ENCODE data around the gene VPS52.
A peak's percentile ranks its signal among the peaks of the same experiment; 100 is the strongest.

The VPS52 gene

GRCh38 chr6:33217246-33217645 lies 54.4 kb downstream of the VPS52 start:
- H3K79me2 ChIP-seq: no peaks in the 10 kb centered on the region
- no peak overlapping the region for H3K9ac ChIP-seq
- H3K4me3 ChIP-seq (ENCODE audit: low read depth, low read length): no peak overlapping the region
- no peak for TF ChIP-seq CTCF (IDR thresholded peaks at IDR 0.05)
- H3K4me1 ChIP-seq: peaks cover 9% of the 10 kb centered on the region
- H3K9me3 ChIP-seq (ENCODE audit: control insufficient read depth, low read length): no peaks in the 10 kb centered on the region
- no peak overlapping the region for H2AFZ ChIP-seq
- H3K27me3 ChIP-seq (ENCODE audit: control insufficient read depth, insufficient read depth, low read length): no peaks in the 10 kb centered on the region
- no peak overlapping the region for H3K27ac ChIP-seq
- no peaks in the 10 kb centered on the region for H3K36me3 ChIP-seq (ENCODE audit: control insufficient read depth, insufficient read depth, low read length)
- H3K4me2 ChIP-seq (ENCODE audit: low read length): no peak overlapping the region

DNA sequence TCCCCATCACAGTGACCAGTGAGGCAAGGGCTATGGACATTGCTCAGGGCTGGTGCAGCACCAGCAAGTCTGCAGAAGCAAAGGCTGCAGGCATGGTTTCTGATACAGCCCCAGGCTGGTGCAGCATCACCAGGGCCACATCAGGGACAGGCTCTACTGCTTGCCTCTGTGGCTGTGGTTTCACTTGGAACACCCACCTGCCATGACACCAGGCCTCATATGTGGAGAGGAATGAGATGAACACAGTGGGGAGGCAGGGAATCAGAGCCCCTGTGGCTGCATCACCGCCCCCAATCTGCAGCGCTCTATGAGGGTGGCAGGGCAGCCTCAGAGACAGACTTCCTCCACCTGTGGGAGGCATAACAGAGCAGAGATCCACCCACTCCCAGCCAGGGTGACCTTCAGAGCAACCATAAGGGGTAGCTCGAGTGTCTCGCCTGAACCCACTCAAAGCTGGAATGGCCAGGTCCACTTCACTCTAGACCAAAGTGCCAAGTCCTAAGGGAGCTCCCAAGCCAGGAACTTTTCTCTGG lies 55.5 kb downstream of the VPS52 start:
- Histone ChIP-seq H3K79me2 (no peaks in the 10 kb centered on the region), H3K4me3 (ENCODE audit: low read depth, low read length) (no peak overlapping the region), H3K36me3 (ENCODE audit: control insufficient read depth, insufficient read depth, low read length) (no peaks in the 10 kb centered on the region), H3K27ac (no peak overlapping the region), H3K9ac (no peak overlapping the region), H3K27me3 (ENCODE audit: control insufficient read depth, insufficient read depth, low read length) (no peaks in the 10 kb centered on the region), H3K9me3 (ENCODE audit: control insufficient read depth, low read length) (no peaks in the 10 kb centered on the region), H3K4me2 (ENCODE audit: low read length) (no peak overlapping the region), H3K4me1 (peaks cover 9% of the 10 kb centered on the region), H2AFZ (no peak overlapping the region)
- no peak for TF ChIP-seq CTCF (IDR thresholded peaks at IDR 0.05)

GRCh38 chr6:33215271-33216116 lies 56.2 kb downstream of the VPS52 start:
- no peak overlapping the region for H3K27ac ChIP-seq
- no peaks in the 10 kb centered on the region for H3K36me3 ChIP-seq (ENCODE audit: control insufficient read depth, insufficient read depth, low read length)
- no peaks in the 10 kb centered on the region for H3K9me3 ChIP-seq (ENCODE audit: control insufficient read depth, low read length)
- H3K27me3 ChIP-seq (ENCODE audit: control insufficient read depth, insufficient read depth, low read length): no peaks in the 10 kb centered on the region
- TF ChIP-seq CTCF (IDR thresholded peaks at IDR 0.05): no peak
- no peak overlapping the region for H3K4me2 ChIP-seq (ENCODE audit: low read length)
- H3K79me2 ChIP-seq: no peaks in the 10 kb centered on the region
- H3K4me3 ChIP-seq (ENCODE audit: low read depth, low read length): no peak overlapping the region
- no peak overlapping the region for H2AFZ ChIP-seq
- H3K4me1 ChIP-seq: peaks cover 9% of the 10 kb centered on the region
- H3K9ac ChIP-seq: no peak overlapping the region

DNA sequence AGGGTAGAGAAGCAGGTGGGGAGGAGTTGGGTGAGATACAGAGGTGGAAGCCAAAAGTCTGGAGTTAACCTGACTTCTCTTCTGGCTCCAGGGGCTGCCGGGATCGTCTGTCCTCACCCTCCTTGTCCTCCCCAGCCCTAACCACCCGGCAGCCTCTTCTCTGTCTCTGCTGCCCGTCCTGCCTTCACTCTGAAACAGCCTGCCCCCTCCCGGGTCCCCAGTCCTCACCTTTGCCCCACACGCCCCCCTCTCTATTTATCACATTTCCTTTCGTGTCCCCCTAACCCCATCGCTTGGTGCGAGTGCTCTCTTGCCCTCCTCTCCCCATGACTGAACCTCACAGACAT lies 57.7 kb downstream of the VPS52 start:
- peak overlapping the region; percentile 43 for H3K4me3 ChIP-seq (ENCODE audit: low read depth, low read length)

More for the DNA sequence above, 57.7 kb downstream of the VPS52 start:
- TF ChIP-seq CTCF (IDR thresholded peaks at IDR 0.05): no peak
- H3K9me3 ChIP-seq (ENCODE audit: control insufficient read depth, low read length): no peaks in the 10 kb centered on the region
- H3K9ac ChIP-seq: no peak overlapping the region
- H2AFZ ChIP-seq: peak overlapping the region; percentile 71
- H3K27me3 ChIP-seq (ENCODE audit: control insufficient read depth, insufficient read depth, low read length): no peaks in the 10 kb centered on the region
- peaks cover 9% of the 10 kb centered on the region for H3K4me1 ChIP-seq
- H3K27ac ChIP-seq: no peak overlapping the region
- no peaks in the 10 kb centered on the region for H3K79me2 ChIP-seq
- H3K36me3 ChIP-seq (ENCODE audit: control insufficient read depth, insufficient read depth, low read length): no peaks in the 10 kb centered on the region
- peak overlapping the region; percentile 86 for H3K4me2 ChIP-seq (ENCODE audit: low read length)

Measured in parathyroid adenoma (tissue), 2 donors.